Hindlimb muscle (tissue), 1 donor: ENCODE measurements around the gene UGT1A4. TPM values are rescaled to one million over a fixed set of nuclear protein-coding genes. Genes with fewer than 3 reads are reported as not detected.
"Not testable (repeated sequence)": the region's sequence is repeated elsewhere in the genome, so short reads cannot be mapped to it uniquely, and the experiment has no call there.

Source experiments
- DNase-seq: peaks from one replicate; pipeline ENCODE4 v3.0.0-alpha.2; 2013
- polyA plus RNA-seq: library from polyadenylated mRNA; unstranded; fragments of 120-200 nt; gene quantifications from one replicate; pipeline ENCODE4 v1.2.1, GENCODE V29; 2013; ENCODE audit not compliant: insufficient read length

The UGT1A4 gene
- polyA plus RNA-seq, 1 donor: not detected

GRCh38 chr2:233700028-233700635, 18.4 kb upstream of the UGT1A4 start:
- no peak for DNase-seq

- DNase-seq: not testable (repeated sequence)
Measured at GRCh38 chr2:233700842-233701241, 17.7 kb upstream of the UGT1A4 start.

DNA sequence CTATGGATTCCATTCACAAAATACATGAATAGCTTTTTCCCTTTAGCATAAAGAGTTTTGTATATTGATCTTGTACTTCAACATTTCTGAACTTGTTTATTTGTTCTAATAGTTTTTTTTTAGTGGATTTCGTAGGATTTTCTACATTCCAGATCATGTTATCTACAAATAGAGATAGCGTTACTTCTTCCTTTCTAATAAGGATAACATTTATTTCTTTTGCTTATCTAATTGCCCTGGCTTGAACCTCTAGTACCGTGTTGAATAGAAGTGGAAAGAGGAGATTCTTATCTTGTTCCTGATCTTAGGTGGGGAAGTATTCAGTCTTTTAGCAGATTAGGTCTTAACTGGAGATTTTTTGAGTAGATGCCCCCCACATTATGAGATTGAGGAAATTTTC, 16.3 kb upstream of the UGT1A4 start:
- no peak for DNase-seq

DNA sequence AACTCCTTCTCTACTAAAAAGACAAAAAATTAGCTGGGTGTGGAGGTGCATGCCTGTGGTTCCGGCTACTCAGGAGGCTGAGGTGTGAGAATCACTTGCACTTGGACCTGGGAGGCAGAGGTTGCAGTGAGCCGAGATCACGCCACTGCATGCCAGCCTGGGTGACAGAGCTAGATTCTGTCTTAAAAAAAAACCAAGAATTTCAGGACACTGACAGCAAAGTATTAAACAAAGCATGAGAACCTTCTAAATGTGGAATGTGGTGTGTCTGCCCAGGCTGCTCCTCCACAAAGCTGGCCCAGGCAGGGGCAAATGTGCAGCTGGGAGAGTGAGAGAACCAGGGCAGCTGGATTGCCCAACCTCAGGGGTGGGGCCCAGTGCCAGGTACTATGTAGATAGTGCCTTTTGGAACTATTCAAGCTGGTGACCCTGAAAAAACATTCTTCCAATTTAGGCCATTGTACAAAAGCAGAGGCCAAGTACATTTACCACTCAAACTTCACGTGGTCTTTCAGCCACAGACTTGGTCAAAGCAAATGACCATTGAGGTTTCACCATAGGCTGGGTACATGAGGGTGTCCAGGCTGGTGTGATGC, 12.5 kb upstream of the UGT1A4 start:
- DNase-seq: no peak

GRCh38 chr2:233706720-233707119, 11.8 kb upstream of the UGT1A4 start:
- no peak for DNase-seq

GRCh38 chr2:233707940-233708644, 10.4 kb upstream of the UGT1A4 start:
- no peak for DNase-seq

DNA sequence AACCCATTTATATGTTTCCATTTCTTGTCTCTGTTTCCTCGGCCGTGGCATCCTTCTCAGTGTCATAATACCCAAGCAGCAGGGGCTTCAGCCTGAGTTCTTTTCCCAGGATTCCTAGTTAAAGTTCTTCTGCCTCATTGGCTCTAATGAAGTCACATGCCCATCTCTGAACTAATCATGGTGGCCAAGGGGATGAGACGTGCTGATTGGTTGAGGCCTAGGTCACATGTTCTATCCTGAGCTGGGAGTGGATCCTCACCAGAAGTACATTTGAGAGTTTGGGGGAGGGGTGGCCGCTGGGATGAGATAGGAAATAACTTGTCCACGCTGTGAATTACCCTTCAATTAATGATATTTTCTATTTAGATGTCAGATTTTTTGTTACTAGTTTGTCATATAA, 9.6 kb upstream of the UGT1A4 start:
- no peak for DNase-seq

GRCh38 chr2:233711312-233712008, 7.1 kb upstream of the UGT1A4 start:
- peak; percentile 29 for DNase-seq

- DNase-seq: no peak
Measured at GRCh38 chr2:233712611-233713261, 5.8 kb upstream of the UGT1A4 start, which contains the start of gene UGT1A5. UGT1A5 (plus strand) TSS chr2:233712907; CDS start chr2:233712992, 85 bp downstream.

GRCh38 chr2:233713262-233713615, 5.3 kb upstream of the UGT1A4 start:
- no peak for DNase-seq

DNA sequence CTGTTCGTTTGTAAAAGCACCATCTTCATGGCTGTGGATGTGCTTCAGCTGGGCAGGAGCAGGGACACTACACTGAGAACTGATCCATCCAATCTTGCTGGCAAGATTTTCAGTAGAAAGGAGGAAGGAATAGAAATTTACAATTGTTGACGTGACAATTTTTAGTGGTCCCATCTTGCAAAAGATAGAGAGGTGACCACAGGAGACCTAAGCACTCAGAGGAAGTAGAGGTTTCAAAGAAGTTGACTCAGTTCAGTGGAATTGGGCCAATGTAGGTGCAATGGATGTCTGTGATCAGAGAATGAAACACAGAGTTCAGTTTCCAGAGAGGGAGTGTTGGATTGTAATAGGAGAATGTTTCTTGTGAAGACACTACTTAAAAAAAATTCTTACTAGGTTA, 4.4 kb upstream of the UGT1A4 start:
- DNase-seq: no peak

GRCh38 chr2:233728723-233729301, 10.3 kb downstream of the UGT1A4 start, which contains the start of gene UGT1A3:
UGT1A3 (plus strand) TSS chr2:233729042; CDS start chr2:233729127, 85 bp downstream.
- no peak for DNase-seq

- not testable (repeated sequence) for DNase-seq
Measured at GRCh38 chr2:233736868-233737653, 18.5 kb downstream of the UGT1A4 start.

GRCh38 chr2:233740870-233741269, 22.3 kb downstream of the UGT1A4 start:
- DNase-seq: no peak

- no peak for DNase-seq
Measured at GRCh38 chr2:233743464-233744259, 25.1 kb downstream of the UGT1A4 start.

DNA sequence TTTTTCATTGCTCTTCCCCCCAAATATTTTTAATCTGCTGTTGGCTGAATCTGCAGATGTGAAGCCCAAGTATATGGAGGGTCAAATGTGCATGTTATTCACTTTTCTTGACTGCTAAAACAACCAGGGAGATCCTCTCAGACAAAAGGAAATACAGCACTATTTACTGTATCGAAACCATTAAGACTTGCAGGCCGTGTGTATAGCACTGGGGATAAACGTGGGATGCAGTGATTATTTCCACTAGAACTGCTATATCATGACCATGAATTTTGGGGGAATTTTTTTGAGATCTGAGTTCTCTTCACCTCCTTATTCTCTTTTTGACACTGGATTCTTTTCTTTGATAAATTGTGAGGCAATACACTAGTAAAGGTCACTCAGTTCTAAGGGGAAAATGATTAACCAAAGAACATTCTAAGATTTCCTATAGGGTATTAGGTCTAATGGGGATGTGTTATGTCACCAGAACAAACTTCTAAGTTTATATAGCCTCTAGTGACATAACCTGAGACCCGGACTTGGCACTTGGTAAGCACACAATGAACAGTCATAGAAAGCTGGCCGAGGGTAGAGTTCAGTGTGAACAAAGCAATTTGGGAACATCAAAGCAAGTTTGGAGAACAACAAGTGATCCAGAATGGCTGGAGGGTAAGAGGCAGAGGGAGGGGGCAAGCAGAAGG, 26.7 kb downstream of the UGT1A4 start:
- no peak for DNase-seq

DNA sequence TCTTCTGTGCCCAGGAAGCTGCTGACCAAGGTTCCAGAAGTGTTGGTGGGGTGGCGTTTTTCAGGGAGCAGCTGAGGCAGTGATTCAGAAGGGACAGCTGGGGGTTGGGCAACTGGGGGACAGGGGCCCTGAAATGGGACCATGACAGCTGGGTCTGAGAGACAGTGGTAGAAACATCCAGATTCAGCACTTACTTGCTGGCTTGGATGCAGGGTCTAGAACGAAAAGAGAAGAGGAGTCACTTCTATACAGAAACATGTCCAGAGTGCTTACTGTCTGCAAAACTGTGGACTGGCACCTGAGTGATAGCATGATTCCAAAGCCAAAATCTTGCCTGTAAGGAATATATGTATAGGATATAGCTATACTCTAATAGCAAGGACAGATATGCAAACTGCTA, 27.3 kb downstream of the UGT1A4 start:
- not testable (repeated sequence) for DNase-seq

- no peak for DNase-seq
Measured at GRCh38 chr2:233746475-233747282, 28.1 kb downstream of the UGT1A4 start.

DNA sequence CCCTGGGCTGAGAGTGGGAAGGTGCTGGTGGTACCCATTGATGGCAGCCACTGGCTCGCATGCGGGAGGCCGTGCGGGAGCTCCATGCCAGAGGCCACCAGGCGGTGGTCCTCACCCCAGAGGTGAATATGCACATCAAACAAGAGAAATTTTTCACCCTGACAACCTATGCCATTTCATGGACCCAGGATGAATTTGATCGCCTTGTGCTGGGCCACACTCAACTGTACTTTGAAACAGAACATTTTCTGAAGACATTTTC, 28.7 kb downstream of the UGT1A4 start:
- no peak for DNase-seq
